H9 (cell line): ENCODE results near the gene PRPF18. TPM values are rescaled to one million over a fixed set of nuclear protein-coding genes. Genes with fewer than 3 reads are reported as not detected.

Experiments
- DNase-seq: peaks from one replicate; pipeline ENCODE4 v3.0.0-alpha.2; 2017
- H2AFZ ChIP-seq: one replicate; pipeline ENCODE4 v1.6.1; 2013; ENCODE audit warnings: mild to moderate bottlenecking, low read length, control low read depth, moderate library complexity
- H2AK5ac ChIP-seq: 2 replicates; pipeline ENCODE4 v1.6.1; 2013; ENCODE audit warnings: low read length, control low read depth, mixed read lengths; ENCODE audit not compliant: insufficient read length
- H2BK120ac ChIP-seq: one replicate; pipeline ENCODE4 v1.6.1; 2013; ENCODE audit warnings: low read depth, mild to moderate bottlenecking, low read length, control low read depth, inconsistent platforms; ENCODE audit not compliant: poor library complexity, severe bottlenecking
- H2BK12ac ChIP-seq: 2 replicates; pipeline ENCODE4 v1.6.1; 2013; ENCODE audit warnings: low read length, control low read depth, mixed read lengths, low read depth; ENCODE audit not compliant: insufficient read length
- H2BK15ac ChIP-seq: 2 replicates; pipeline ENCODE4 v1.6.1; 2013; ENCODE audit warnings: low read depth, low read length, control low read depth
- H2BK20ac ChIP-seq: one replicate; pipeline ENCODE4 v1.6.1; 2013; ENCODE audit warnings: low read depth, mild to moderate bottlenecking, low read length, control low read depth, inconsistent platforms; ENCODE audit not compliant: poor library complexity, severe bottlenecking
- H2BK5ac ChIP-seq: 2 replicates; pipeline ENCODE4 v1.6.1; 2013; ENCODE audit warnings: low read length, control low read depth, mixed read lengths; ENCODE audit not compliant: insufficient read length
- H3K14ac ChIP-seq: 2 replicates; pipeline ENCODE4 v1.6.1; 2013; ENCODE audit warnings: low read length, control low read depth; ENCODE audit not compliant: insufficient read depth
- H3K18ac ChIP-seq: 2 replicates; pipeline ENCODE4 v1.6.1; 2013; ENCODE audit warnings: low read depth, mild to moderate bottlenecking, mixed read lengths, low read length, control low read depth; ENCODE audit not compliant: insufficient read length
- H3K23ac ChIP-seq: 2 replicates; pipeline ENCODE4 v1.6.1; 2013; ENCODE audit warnings: low read length, control low read depth, mixed read lengths, low read depth; ENCODE audit not compliant: insufficient read length
- H3K23me2 ChIP-seq: 2 replicates; pipeline ENCODE4 v1.6.1; 2013; ENCODE audit warnings: low read depth, mild to moderate bottlenecking, mixed read lengths, low read length, control low read depth; ENCODE audit not compliant: insufficient read length, poor library complexity, severe bottlenecking
- H3K27ac ChIP-seq: 2 replicates; pipeline ENCODE4 v1.5.1; 2013; ENCODE audit warnings: low read length, control low read depth, mixed read lengths, low read depth; ENCODE audit not compliant: insufficient read length
- H3K27me3 ChIP-seq: 2 replicates; pipeline ENCODE4 v1.6.1; 2013; ENCODE audit warnings: low read length, control low read depth, inconsistent platforms; ENCODE audit not compliant: insufficient read depth
- H3K4ac ChIP-seq: 2 replicates; pipeline ENCODE4 v1.6.1; 2013; ENCODE audit warnings: low read depth, mild to moderate bottlenecking, control low read depth, inconsistent platforms, low read length, moderate library complexity
- H3K4me1 ChIP-seq: 2 replicates; pipeline ENCODE4 v1.6.1; 2013; ENCODE audit warnings: low read length, control low read depth, inconsistent platforms; ENCODE audit not compliant: insufficient read depth
- H3K4me2 ChIP-seq: 2 replicates; pipeline ENCODE4 v1.6.1; 2013; ENCODE audit warnings: low read length, control low read depth, mixed read lengths; ENCODE audit not compliant: insufficient read length, insufficient read depth
- H3K56ac ChIP-seq: 2 replicates; pipeline ENCODE4 v1.6.1; 2013; ENCODE audit warnings: low read depth, mild to moderate bottlenecking, mixed read lengths, low read length, control low read depth; ENCODE audit not compliant: insufficient read length
- H3K79me1 ChIP-seq: 2 replicates; pipeline ENCODE4 v1.6.1; 2013; ENCODE audit warnings: low read depth, mild to moderate bottlenecking, moderate library complexity, low read length, control low read depth, inconsistent platforms; ENCODE audit not compliant: insufficient read depth, poor library complexity, severe bottlenecking
- H3K79me2 ChIP-seq: 2 replicates; pipeline ENCODE4 v1.6.1; 2013; ENCODE audit warnings: low read length, control low read depth, inconsistent platforms; ENCODE audit not compliant: insufficient read depth
- H3K9ac ChIP-seq: 2 replicates; pipeline ENCODE4 v1.6.1; 2013; ENCODE audit warnings: low read length, control low read depth, mixed read lengths; ENCODE audit not compliant: insufficient read length; ENCODE audit errors: extremely low read depth
- H3K9me3 ChIP-seq: one replicate; pipeline ENCODE4 v1.6.1; 2013; ENCODE audit warnings: low read depth, low read length, inconsistent platforms; ENCODE audit not compliant: control insufficient read depth
- H3T11ph ChIP-seq: one replicate; pipeline ENCODE4 v1.6.1; 2013; ENCODE audit warnings: mild to moderate bottlenecking, low read length, control low read depth, inconsistent platforms
- H4K20me1 ChIP-seq: one replicate; pipeline ENCODE4 v1.6.1; 2013; ENCODE audit not compliant: control insufficient read depth, insufficient read length, insufficient read depth
- H4K5ac ChIP-seq: 2 replicates; pipeline ENCODE4 v1.6.1; 2013; ENCODE audit warnings: low read depth, mild to moderate bottlenecking, mixed read lengths, low read length, control low read depth; ENCODE audit not compliant: insufficient read length
- H4K8ac ChIP-seq: replicated peaks from 2 replicates; pipeline ENCODE4 v1.6.1; 2013; ENCODE audit warnings: low read length, control low read depth, mixed read lengths, low read depth; ENCODE audit not compliant: insufficient read length
- H4K91ac ChIP-seq: 2 replicates; pipeline ENCODE4 v1.6.1; 2013; ENCODE audit warnings: low read depth, mild to moderate bottlenecking, moderate library complexity, mixed read lengths, low read length, control low read depth; ENCODE audit not compliant: insufficient read length
- H3K27ac Mint-ChIP-seq, 3 experiments: 2 replicates in 2 of 3; 3 replicates in 1 of 3; pipeline ENCODE4 v1.8.0; 2020 to 2021; ENCODE audit warnings: mixed read lengths in 3 of 3, mild to moderate bottlenecking in 1 of 3, moderate library complexity in 1 of 3
- H3K27me3 Mint-ChIP-seq: 2 replicates; pipeline ENCODE4 v1.8.0; 2021; ENCODE audit warnings: low read depth, mild to moderate bottlenecking, moderate library complexity, mixed read lengths
- H3K36me3 Mint-ChIP-seq, 3 experiments: 2 replicates in 2 of 3; 3 replicates in 1 of 3; pipeline ENCODE4 v1.8.0; 2020 to 2021; ENCODE audit warnings: low read depth in 3 of 3, mixed read lengths in 3 of 3; ENCODE audit not compliant: insufficient read depth in 1 of 3
- H3K4me1 Mint-ChIP-seq, 2 experiments: 2 replicates each; pipeline ENCODE4 v1.8.0; 2020; ENCODE audit warnings: mixed read lengths in 2 of 2
- H3K4me3 Mint-ChIP-seq, 2 experiments: 2 replicates in 1 of 2; 3 replicates in 1 of 2; pipeline ENCODE4 v1.8.0; 2020 to 2021; ENCODE audit warnings: mild to moderate bottlenecking in 2 of 2, mixed read lengths in 2 of 2, moderate library complexity in 1 of 2
- H3K9me3 Mint-ChIP-seq, 2 experiments: 2 replicates in 1 of 2; 3 replicates in 1 of 2; pipeline ENCODE4 v1.8.0; 2020; ENCODE audit warnings: mild to moderate bottlenecking in 2 of 2, mixed read lengths in 2 of 2, moderate library complexity in 1 of 2
- CTCF ChIP-seq: fragments of 200-600 bp; sonication (generic); conservative IDR thresholded peaks from 3 replicates; pipeline ENCODE4 v1.8.0; 2021; ENCODE audit warnings: antibody characterized with exemption, mild to moderate bottlenecking
- WGBS: extraction: QIAGEN DNeasy Blood & Tissue Kit; methylation state at CpG from one replicate; pipeline ENCODE4 v1.1.7; 2013; ENCODE audit warnings: missing lambda C conversion rate, low lambda C conversion rate, mixed read lengths; ENCODE audit not compliant: insufficient read length; ENCODE audit errors: extremely low coverage; 5-methylcytosine and 5-hydroxymethylcytosine counted together
- total RNA-seq: library from RNA; stranded (reverse); gene quantifications from 2 replicates; pipeline ENCODE4 v1.2.1, GENCODE V29; 2021

The PRPF18 gene
- total RNA-seq, 1 experiment from 2014 or later: 17.1 TPM

- WGBS: no CpG with 5 or more reads among the region's 21 CpGs
- H3K4me2 ChIP-seq: no peak overlapping the region
- no peak overlapping the region for H2AFZ ChIP-seq
- Mint-ChIP-seq H3K27me3 (no peaks in the 10 kb centered on the region), H3K4me1 (peaks cover 15 to 18% of the 10 kb centered on the region in 2 experiments), H3K9me3 (no peaks in the 10 kb centered on the region), H3K27ac (no peak overlapping the region), H3K4me3 (no peak overlapping the region), H3K36me3 (peaks cover 10 to 22% (median 20%) of the 10 kb centered on the region in 3 experiments; a peak in 6 of 7 replicates)
- no peak overlapping the region for H4K8ac ChIP-seq
- TF ChIP-seq CTCF: no peak
- no peaks in the 10 kb centered on the region for H3K4me1 ChIP-seq
- H2BK15ac ChIP-seq: no peak overlapping the region
- H4K91ac ChIP-seq: no peak overlapping the region
- H3K79me2 ChIP-seq: no peaks in the 10 kb centered on the region
- no peak overlapping the region for H3T11ph ChIP-seq
- H4K5ac ChIP-seq: no peak overlapping the region
- H3K9ac ChIP-seq: no peak overlapping the region
- H4K20me1 ChIP-seq: no peaks in the 10 kb centered on the region
- H3K23me2 ChIP-seq: no peaks in the 10 kb centered on the region
- no peaks in the 10 kb centered on the region for H3K27me3 ChIP-seq
- H3K14ac ChIP-seq: no peak overlapping the region
- H3K56ac ChIP-seq: no peak overlapping the region
- H2AK5ac ChIP-seq: no peak overlapping the region
- no peak overlapping the region for H3K23ac ChIP-seq
- no peak for DNase-seq
- H2BK20ac ChIP-seq: no peak overlapping the region
- no peak overlapping the region for H3K4ac ChIP-seq
- H2BK5ac ChIP-seq: no peak overlapping the region
- H3K27ac ChIP-seq: no peak overlapping the region
- H2BK120ac ChIP-seq: no peak overlapping the region
- H3K18ac ChIP-seq: no peak overlapping the region
- no peaks in the 10 kb centered on the region for H3K9me3 ChIP-seq
- H3K79me1 ChIP-seq: no peaks in the 10 kb centered on the region
- H2BK12ac ChIP-seq: no peak overlapping the region
Measured at GRCh38 chr10:13658871-13659685, 72.3 kb downstream of the PRPF18 start.
